H1 (cell line): ENCODE measurements around the gene POGZ. TPM values are rescaled to one million over a fixed set of nuclear protein-coding genes. Genes with fewer than 3 reads are reported as not detected.

Experiments used
- CTCF ChIA-PET: fragments of 300-600 bp; sonication (Branson Sonifier 250); formaldehyde crosslinking; loops from one replicate; lab custom pipeline; 2021; ENCODE audit not compliant: partially characterized antibody; lab: Charles Lee
- POLR2A ChIA-PET: fragments of 300-600 bp; sonication (Branson Sonifier 250); formaldehyde crosslinking; loops from one replicate; lab custom pipeline; 2021; ENCODE audit warnings: inconsistent platforms; ENCODE audit not compliant: partially characterized antibody; lab: Charles Lee
- DNase-seq, 2 experiments: peaks; one replicate each; pipeline versions ENCODE4 v3.0.0 to v3.0.0-alpha.2; 2010 to 2022; ENCODE audit warnings: low spot score in 2 of 2, low read depth in 1 of 2, mixed read lengths in 1 of 2
- FAIRE-seq: peaks from 2 replicates; lab custom pipeline; 2011; peaks lifted over from hg19 to GRCh38; lab: Jason Lieb, UNC
- H2AFZ ChIP-seq: 2 replicates; pipeline ENCODE4 v1.8.1; 2012; ENCODE audit warnings: low read length, inconsistent platforms
- H2AK5ac ChIP-seq: 2 replicates; pipeline ENCODE4 v1.6.1; 2013; ENCODE audit warnings: low read depth, low read length
- H2BK120ac ChIP-seq: replicated peaks from 2 replicates; pipeline ENCODE3; 2013; ENCODE audit warnings: low read depth, low read length, inconsistent platforms
- H2BK12ac ChIP-seq: 2 replicates; pipeline ENCODE4 v1.6.1; 2013; ENCODE audit warnings: low read depth, low read length
- H2BK15ac ChIP-seq: 2 replicates; pipeline ENCODE4 v1.6.1; 2013; ENCODE audit warnings: low read length
- H2BK20ac ChIP-seq: 2 replicates; pipeline ENCODE4 v1.6.1; 2013; ENCODE audit warnings: low read length
- H2BK5ac ChIP-seq: 2 replicates; pipeline ENCODE4 v1.6.1; 2013; ENCODE audit warnings: low read depth, low read length
- H3K14ac ChIP-seq: 2 replicates; pipeline ENCODE4 v1.6.1; 2013; ENCODE audit warnings: inconsistent platforms; ENCODE audit not compliant: insufficient read length
- H3K18ac ChIP-seq: 2 replicates; pipeline ENCODE4 v1.6.1; 2013; ENCODE audit warnings: low read length; ENCODE audit errors: extremely low read depth
- H3K23ac ChIP-seq: 2 replicates; pipeline ENCODE4 v1.6.1; 2013; ENCODE audit warnings: inconsistent platforms; ENCODE audit not compliant: insufficient read length
- H3K23me2 ChIP-seq: 2 replicates; pipeline ENCODE4 v1.6.1; 2013; ENCODE audit warnings: low read depth, low read length
- H3K27ac ChIP-seq: 2 replicates; pipeline ENCODE4 v1.6.1; 2011; ENCODE audit warnings: low read depth, low read length, inconsistent platforms
- H3K27me3 ChIP-seq, 4 experiments: replicated peaks in 1 of 4; 1 replicate in 1 of 4; 2 replicates in 3 of 4; pipeline versions ENCODE4 v1.6.1 to v1.8.1; 2011 to 2013; ENCODE audit warnings: low read length in 3 of 4, mild to moderate bottlenecking in 3 of 4, inconsistent platforms in 2 of 4, mixed read lengths in 2 of 4, moderate library complexity in 1 of 4; ENCODE audit not compliant: control insufficient read depth in 3 of 4, insufficient read depth in 3 of 4; ENCODE audit errors: extremely low read depth in 1 of 4
- H3K36me3 ChIP-seq, 4 experiments: 2 replicates each; pipeline versions ENCODE4 v1.6.1 to v1.8.1; 2011 to 2013; ENCODE audit warnings: mild to moderate bottlenecking in 4 of 4, low read length in 3 of 4, moderate library complexity in 2 of 4, control low read depth in 1 of 4, inconsistent platforms in 1 of 4; ENCODE audit not compliant: insufficient read depth in 4 of 4, control insufficient read depth in 2 of 4
- H3K4ac ChIP-seq: replicated peaks from 2 replicates; pipeline ENCODE3; 2013; ENCODE audit warnings: low read length, low read depth, mixed read lengths, inconsistent platforms; ENCODE audit not compliant: insufficient read length
- H3K4me1 ChIP-seq, 4 experiments: replicated peaks in 1 of 4; 1 replicate in 1 of 4; 2 replicates in 3 of 4; pipeline versions ENCODE4 v1.6.1 to v1.8.1; 2011 to 2013; ENCODE audit warnings: low read length in 3 of 4, inconsistent platforms in 2 of 4, mixed read lengths in 1 of 4; ENCODE audit not compliant: insufficient read depth in 4 of 4, control insufficient read depth in 3 of 4
- H3K4me2 ChIP-seq, 2 experiments: 2 replicates each; pipeline versions ENCODE4 v1.6.1 to v1.8.1; 2011 to 2013; ENCODE audit warnings: low read depth in 2 of 2, low read length in 2 of 2, control low read depth in 1 of 2, inconsistent platforms in 1 of 2, mild to moderate bottlenecking in 1 of 2; ENCODE audit not compliant: insufficient read depth in 1 of 2
- H3K4me3 ChIP-seq, 4 experiments: fragments of 200-600, 300-600 bp in 1 of 4; sonication (generic), shearing (Covaris generic), sonication (Bioruptor Twin) in 1 of 4; 2 replicates each; pipeline versions ENCODE4 v1.5.1 to v1.8.1; 2011 to 2016; ENCODE audit warnings: low read length in 4 of 4, low read depth in 3 of 4, control low read depth in 2 of 4, inconsistent platforms in 2 of 4, mild to moderate bottlenecking in 2 of 4, mixed read lengths in 1 of 4, moderate library complexity in 1 of 4; ENCODE audit not compliant: insufficient read depth in 2 of 4; ENCODE audit errors: extremely low read depth in 1 of 4
- H3K56ac ChIP-seq: replicated peaks from 2 replicates; pipeline ENCODE3; 2013; ENCODE audit warnings: low read depth, mild to moderate bottlenecking, mixed read lengths, low read length, inconsistent platforms; ENCODE audit not compliant: insufficient read length
- H3K79me1 ChIP-seq: 2 replicates; pipeline ENCODE4 v1.6.1; 2013; ENCODE audit warnings: low read depth, low read length, control low read depth
- H3K79me2 ChIP-seq, 2 experiments: 2 replicates each; pipeline versions ENCODE4 v1.6.1 to v1.8.1; 2012 to 2013; ENCODE audit warnings: low read length in 2 of 2, mild to moderate bottlenecking in 2 of 2, inconsistent platforms in 1 of 2; ENCODE audit not compliant: insufficient read depth in 2 of 2, control insufficient read depth in 1 of 2
- H3K9ac ChIP-seq, 4 experiments: replicated peaks in 1 of 4; 1 replicate in 1 of 4; 2 replicates in 3 of 4; pipeline versions ENCODE4 v1.6.1 to v1.8.1; 2011 to 2013; ENCODE audit warnings: low read depth in 3 of 4, low read length in 3 of 4, control low read depth in 2 of 4, mild to moderate bottlenecking in 2 of 4, moderate library complexity in 2 of 4, inconsistent platforms in 1 of 4; ENCODE audit errors: extremely low read depth in 1 of 4
- H3K9me3 ChIP-seq, 2 experiments: 2 replicates each; pipeline versions ENCODE4 v1.6.1 to v1.8.1; 2012 to 2013; ENCODE audit warnings: mild to moderate bottlenecking in 2 of 2, moderate library complexity in 2 of 2, control low read depth in 1 of 2, inconsistent platforms in 1 of 2, low read depth in 1 of 2, low read length in 1 of 2, mixed read lengths in 1 of 2; ENCODE audit not compliant: insufficient read depth in 2 of 2
- H4K20me1 ChIP-seq, 2 experiments: replicated peaks in 1 of 2; 2 replicates each; pipeline versions ENCODE3 to v1.8.1; 2011 to 2013; ENCODE audit warnings: inconsistent platforms in 2 of 2, low read length in 2 of 2, mild to moderate bottlenecking in 1 of 2; ENCODE audit not compliant: insufficient read depth in 2 of 2, control insufficient read depth in 1 of 2
- H4K5ac ChIP-seq: 2 replicates; pipeline ENCODE4 v1.6.1; 2013; ENCODE audit warnings: low read length, low read depth, mixed read lengths, inconsistent platforms; ENCODE audit not compliant: insufficient read length
- H4K8ac ChIP-seq: 2 replicates; pipeline ENCODE4 v1.8.0; 2013; ENCODE audit warnings: mild to moderate bottlenecking, moderate library complexity, low read length, inconsistent platforms; ENCODE audit not compliant: insufficient read depth; ENCODE audit errors: extremely low read depth
- H4K91ac ChIP-seq: replicated peaks from 2 replicates; pipeline ENCODE3; 2013; ENCODE audit warnings: low read length, mixed read lengths, inconsistent platforms; ENCODE audit not compliant: insufficient read length
- ATF2 ChIP-seq: IDR thresholded peaks from 2 replicates; pipeline ENCODE4 v1.6.1; 2012; ENCODE audit warnings: low read length, inconsistent platforms
- CBX8 ChIP-seq: fragments of 300-800, 300-1000 bp; sonication (generic); IDR thresholded peaks from 2 replicates; pipeline ENCODE4 v1.7.1; 2016; ENCODE audit warnings: low read depth, low read length, borderline replicate concordance
- CTCF ChIP-seq, 3 experiments: IDR thresholded peaks; 1 replicate in 2 of 3; 2 replicates in 1 of 3; pipeline versions ENCODE4 v1.5.1 to v1.6.1; 2011; ENCODE audit warnings: low read length in 3 of 3, mild to moderate bottlenecking in 3 of 3, inconsistent platforms in 2 of 3, low read depth in 1 of 3, moderate library complexity in 1 of 3; ENCODE audit not compliant: insufficient read depth in 1 of 3; ENCODE audit errors: control extremely low read depth in 1 of 3
- KDM4A ChIP-seq: IDR thresholded peaks from one replicate; pipeline ENCODE4 v1.7.1; 2012; ENCODE audit warnings: low read depth, mild to moderate bottlenecking, moderate library complexity, low read length, inconsistent platforms; ENCODE audit not compliant: severe bottlenecking
- RAD21 ChIP-seq, 2 experiments: IDR thresholded peaks in 1 of 2; conservative IDR thresholded peaks in 1 of 2; 2 replicates each; pipeline ENCODE4 v1.6.1; 2011; ENCODE audit warnings: low read depth in 2 of 2, low read length in 2 of 2, improper control_type of control experiment in 1 of 2, inconsistent platforms in 1 of 2, mild to moderate bottlenecking in 1 of 2, moderate library complexity in 1 of 2
- YY1 ChIP-seq: IDR thresholded peaks from 2 replicates; pipeline ENCODE4 v1.6.1; 2011; ENCODE audit warnings: low read depth, mild to moderate bottlenecking, low read length
- WGBS, 2 experiments: shearing (Covaris generic) in 1 of 2; methylation state at CpG; one replicate each; pipeline versions ENCODE4 v1.1.6 to v1.1.7; 2013 to 2015; ENCODE audit warnings: low lambda C conversion rate in 2 of 2, mixed read lengths in 2 of 2, inconsistent platforms in 1 of 2, low coverage in 1 of 2, missing lambda C conversion rate in 1 of 2; ENCODE audit not compliant: insufficient replicate concordance in 2 of 2, insufficient coverage in 1 of 2, insufficient read length in 1 of 2; ENCODE audit errors: extremely low coverage in 1 of 2, missing lambda C conversion rate in 1 of 2; 5-methylcytosine and 5-hydroxymethylcytosine counted together
- polyA plus RNA-seq, 7 experiments: library from polyadenylated mRNA; depleted of rRNA in 3 of 7; stranded (reverse) in 5 of 7; unstranded in 2 of 7; fragments of >200 nt in 5 of 7; fragments of 200-250 nt in 2 of 7; gene quantifications; 1 replicate in 5 of 7; 2 replicates in 1 of 7; 4 replicates in 1 of 7; pipeline versions ENCODE4 v1.2.1 to v1.2.3, GENCODE V29; 2011 to 2013; ENCODE audit warnings: missing spikeins in 2 of 7, mixed read lengths in 2 of 7
- total RNA-seq: library from RNA; stranded (reverse); fragmentation: NEBNext Ultra II Directional; extraction: Animal tissue kit (Norgen Biotek cat#: 25700); gene quantifications from 2 replicates; pipeline ENCODE4 v1.2.1, GENCODE V29; 2021

Gene POGZ
- total and polyA plus RNA-seq, 2 of the 8 experiments (the other 6 are each of a cell fraction or from before 2014, with no cell fraction given), result 66.4 to 105 TPM

GRCh38 chr1:151485685-151486255, 26.5 kb upstream of the POGZ start:
- no peak overlapping the region for H2AFZ ChIP-seq
- no peak overlapping the region for H4K5ac ChIP-seq
- H3K27ac ChIP-seq, result no peak overlapping the region
- no peak overlapping the region for H3K23ac ChIP-seq
- no peak for DNase-seq
- no peak overlapping the region for H3K18ac ChIP-seq
- 65% methylated on average over 5 of the region's 5 CpGs; no CpG with 5 or more reads in 1 of the 2 experiments for WGBS, 2 experiments
- ChIA-PET CTCF (interaction anchor here (0.6 to 1.6 kb wide), 10 partner anchors 9 to 64 kb away, joined by 3 to 11 read pairs (median 3); partner anchors contain the start of gene CGN), POLR2A (interaction anchor here (1.0 to 2.2 kb wide), 4 partner anchors 10 to 55 kb away, joined by 3 to 6 read pairs (median 4); no protein-coding TSS in a partner anchor)
- no peak for FAIRE-seq
- H2AK5ac ChIP-seq, result no peak overlapping the region
- no peak overlapping the region for H4K8ac ChIP-seq
- no peak overlapping the region for H3K9ac ChIP-seq
- no peak overlapping the region for H2BK120ac ChIP-seq
- H3K79me1 ChIP-seq, result no peaks in the 10 kb centered on the region; the same call in 1 of the 2 replicates
- H2BK5ac ChIP-seq, result no peak overlapping the region
- no peaks in the 10 kb centered on the region for H3K36me3 ChIP-seq
- no peaks in the 10 kb centered on the region for H4K20me1 ChIP-seq
- H3K9me3 ChIP-seq, result no peaks in the 10 kb centered on the region; a peak in 1 of 4 replicates
- no peak overlapping the region for H4K91ac ChIP-seq
- no peak overlapping the region for H2BK15ac ChIP-seq
- no peak overlapping the region for H3K4me3 ChIP-seq
- no peak overlapping the region for H3K56ac ChIP-seq
- no peak overlapping the region for H2BK12ac ChIP-seq
- H2BK20ac ChIP-seq, result no peak overlapping the region
- H3K4me1 ChIP-seq, result no peaks in the 10 kb centered on the region
- no peaks in the 10 kb centered on the region for H3K27me3 ChIP-seq
- H3K4me2 ChIP-seq, result no peak overlapping the region
- no peaks in the 10 kb centered on the region for H3K79me2 ChIP-seq
- no peak overlapping the region for H3K4ac ChIP-seq
- H3K23me2 ChIP-seq, result no peaks in the 10 kb centered on the region
- H3K14ac ChIP-seq, result no peak overlapping the region
- 0 out of 2 replicates have a peak, but pooled peaks have one; percentile 20 for TF ChIP-seq YY1
- no peak for TF ChIP-seq ATF2
- no peak for TF ChIP-seq KDM4A
- TF ChIP-seq RAD21 (IDR thresholded peaks at IDR 0.05 in 1 of 2, conservative IDR thresholded peaks at IDR 0.05 in 1 of 2; ENCODE audit: low read depth in 2 of 2, low read length in 2 of 2), result peak; percentile 30 to 62; a peak in 3 of 4 replicates
- TF ChIP-seq CTCF (IDR thresholded peaks at IDR 0.05; ENCODE audit: control extremely low read depth in 1 of 3, insufficient read depth in 1 of 3, low read depth in 1 of 3, low read length in 3 of 3), result peak; percentile 39 to 54 (median 46)
- no peak for TF ChIP-seq CBX8
